ENCODE data around the gene VEPH1.

VEPH1 gene

GRCh38 chr3:157531771-157532170 lies 28.6 kb upstream of the VEPH1 start:
- Histone ChIP-seq H3K4me2 (ENCODE audit: insufficient read depth, low read length) (no peak overlapping the region), H3K79me2 (ENCODE audit: insufficient read depth, low read length) (no peaks in the 10 kb centered on the region), H3K4me3 (ENCODE audit: low read depth in 1 of 2, low read length in 2 of 2) (no peak overlapping the region), H3K27ac (ENCODE audit: low read length) (no peak overlapping the region), H2AFZ (ENCODE audit: low read depth, low read length) (no peak overlapping the region), H3K27me3 (ENCODE audit: insufficient read depth, low read length, poor library complexity) (no peaks in the 10 kb centered on the region), H3K36me3 (ENCODE audit: insufficient read depth, low read length) (no peaks in the 10 kb centered on the region), H4K20me1 (ENCODE audit: insufficient read depth, low read length) (no peaks in the 10 kb centered on the region), H3K4me1 (ENCODE audit: insufficient read depth, low read length) (no peaks in the 10 kb centered on the region), H3K9ac (ENCODE audit: low read depth, low read length) (no peak overlapping the region), H3K9me3 (ENCODE audit: insufficient read depth, low read length, severe bottlenecking) (no peaks in the 10 kb centered on the region)
- DNase-seq (no peak), ATAC-seq (ENCODE audit: insufficient read depth, low read depth) (no peak)
- TF ChIP-seq CTCF (IDR thresholded peaks at IDR 0.05; ENCODE audit: borderline replicate concordance, extremely low read depth, low read length, poor library complexity, severe bottlenecking), result no peak
- TF ChIP-seq EZH2 (IDR thresholded peaks at IDR 0.05; ENCODE audit: borderline replicate concordance, low read depth, low read length, severe bottlenecking), result no peak

- no peak for ATAC-seq (ENCODE audit: insufficient read depth, low read depth)
- DNase-seq, result no peak
- Histone ChIP-seq H2AFZ (ENCODE audit: low read depth, low read length) (no peak overlapping the region), H3K9me3 (ENCODE audit: insufficient read depth, low read length, severe bottlenecking) (no peaks in the 10 kb centered on the region), H3K4me2 (ENCODE audit: insufficient read depth, low read length) (no peak overlapping the region), H3K27ac (ENCODE audit: low read length) (no peak overlapping the region), H3K36me3 (ENCODE audit: insufficient read depth, low read length) (no peaks in the 10 kb centered on the region), H3K9ac (ENCODE audit: low read depth, low read length) (no peak overlapping the region), H3K4me1 (ENCODE audit: insufficient read depth, low read length) (no peaks in the 10 kb centered on the region), H3K27me3 (ENCODE audit: insufficient read depth, low read length, poor library complexity) (no peaks in the 10 kb centered on the region), H4K20me1 (ENCODE audit: insufficient read depth, low read length) (no peaks in the 10 kb centered on the region), H3K4me3 (ENCODE audit: low read depth in 1 of 2, low read length in 2 of 2) (no peak overlapping the region), H3K79me2 (ENCODE audit: insufficient read depth, low read length) (no peaks in the 10 kb centered on the region)
- no peak for TF ChIP-seq EZH2 (IDR thresholded peaks at IDR 0.05; ENCODE audit: borderline replicate concordance, low read depth, low read length, severe bottlenecking)
- TF ChIP-seq CTCF (IDR thresholded peaks at IDR 0.05; ENCODE audit: borderline replicate concordance, extremely low read depth, low read length, poor library complexity, severe bottlenecking), result no peak
Observed at GRCh38 chr3:157531301-157531660, 28.1 kb upstream of the VEPH1 start.

GRCh38 chr3:157530637-157531300 lies 27.6 kb upstream of the VEPH1 start:
- Histone ChIP-seq H3K27me3 (ENCODE audit: insufficient read depth, low read length, poor library complexity) (no peaks in the 10 kb centered on the region), H2AFZ (ENCODE audit: low read depth, low read length) (no peak overlapping the region), H3K9me3 (ENCODE audit: insufficient read depth, low read length, severe bottlenecking) (no peaks in the 10 kb centered on the region), H3K4me3 (ENCODE audit: low read depth in 1 of 2, low read length in 2 of 2) (no peak overlapping the region), H4K20me1 (ENCODE audit: insufficient read depth, low read length) (no peaks in the 10 kb centered on the region), H3K4me2 (ENCODE audit: insufficient read depth, low read length) (no peak overlapping the region), H3K9ac (ENCODE audit: low read depth, low read length) (no peak overlapping the region), H3K27ac (ENCODE audit: low read length) (no peak overlapping the region), H3K4me1 (ENCODE audit: insufficient read depth, low read length) (no peaks in the 10 kb centered on the region), H3K36me3 (ENCODE audit: insufficient read depth, low read length) (no peaks in the 10 kb centered on the region), H3K79me2 (ENCODE audit: insufficient read depth, low read length) (no peaks in the 10 kb centered on the region)
- TF ChIP-seq EZH2 (IDR thresholded peaks at IDR 0.05; ENCODE audit: borderline replicate concordance, low read depth, low read length, severe bottlenecking) (no peak), CTCF (IDR thresholded peaks at IDR 0.05; ENCODE audit: borderline replicate concordance, extremely low read depth, low read length, poor library complexity, severe bottlenecking) (no peak)
- ATAC-seq (ENCODE audit: insufficient read depth, low read depth), result no peak
- no peak for DNase-seq

All from DND-41 (cell line).